Skeletal muscle satellite cell (primary cell): ENCODE data around the gene PGLYRP2.
"Not testable (repeated sequence)": the region's sequence is repeated elsewhere in the genome, so short reads cannot be mapped to it uniquely, and the experiment has no call there.

Source experiments
- H3K27me3 ChIP-seq: 2 replicates; pipeline ENCODE4 v1.7.0; 2013; ENCODE audit warnings: low read length; ENCODE audit not compliant: control insufficient read depth, insufficient read depth
- H3K36me3 ChIP-seq: 2 replicates; pipeline ENCODE4 v1.7.0; 2013; ENCODE audit warnings: mild to moderate bottlenecking, control low read depth, low read length; ENCODE audit not compliant: insufficient read depth
- H3K4me1 ChIP-seq: 2 replicates; pipeline ENCODE4 v1.7.0; 2013; ENCODE audit warnings: low read length; ENCODE audit not compliant: control insufficient read depth, insufficient read depth
- H3K4me2 ChIP-seq: 2 replicates; pipeline ENCODE4 v1.7.0; 2013; ENCODE audit warnings: mild to moderate bottlenecking, low read length
- H3K4me3 ChIP-seq: 2 replicates; pipeline ENCODE4 v1.7.0; 2013; ENCODE audit warnings: low read length
- H3K9ac ChIP-seq: 2 replicates; pipeline ENCODE4 v1.7.0; 2013; ENCODE audit warnings: mild to moderate bottlenecking, low read depth, low read length, moderate library complexity
- H3K9me3 ChIP-seq: replicated peaks from 2 replicates; pipeline ENCODE4 v1.7.0; 2013; ENCODE audit warnings: mild to moderate bottlenecking, control low read depth, low read length

The PGLYRP2 gene

GRCh38 chr19:15507068-15508034 is 28.1 kb upstream of the PGLYRP2 start:
- Histone ChIP-seq H3K36me3 (no peaks in the 10 kb centered on the region), H3K4me2 (no peak overlapping the region), H3K27me3 (peaks cover 21% of the 10 kb centered on the region), H3K4me3 (no peak overlapping the region), H3K9me3 (no peaks in the 10 kb centered on the region), H3K4me1 (no peaks in the 10 kb centered on the region), H3K9ac (no peak overlapping the region)

GRCh38 chr19:15506074-15506571 is 26.8 kb upstream of the PGLYRP2 start:
- peaks cover 23% of the 10 kb centered on the region for H3K27me3 ChIP-seq
- no peaks in the 10 kb centered on the region for H3K9me3 ChIP-seq
- no peak overlapping the region for H3K9ac ChIP-seq
- H3K4me1 ChIP-seq, result no peaks in the 10 kb centered on the region
- no peak overlapping the region for H3K4me2 ChIP-seq
- no peaks in the 10 kb centered on the region for H3K36me3 ChIP-seq
- H3K4me3 ChIP-seq, result no peak overlapping the region

- no peak overlapping the region for H3K4me3 ChIP-seq
- H3K4me2 ChIP-seq, result no peak overlapping the region
- H3K36me3 ChIP-seq, result no peaks in the 10 kb centered on the region
- H3K4me1 ChIP-seq, result no peaks in the 10 kb centered on the region
- H3K27me3 ChIP-seq, result peaks cover 3% of the 10 kb centered on the region
- H3K9ac ChIP-seq, result no peak overlapping the region
- H3K9me3 ChIP-seq, result no peaks in the 10 kb centered on the region
These were observed 23.0 kb upstream of the PGLYRP2 start for GRCh38 chr19:15502264-15502663.

GRCh38 chr19:15501596-15501995 is 22.3 kb upstream of the PGLYRP2 start:
- H3K4me2 ChIP-seq, result no peak overlapping the region
- no peak overlapping the region for H3K4me3 ChIP-seq
- H3K4me1 ChIP-seq, result no peaks in the 10 kb centered on the region
- no peaks in the 10 kb centered on the region for H3K9me3 ChIP-seq
- no peaks in the 10 kb centered on the region for H3K36me3 ChIP-seq
- no peak overlapping the region for H3K9ac ChIP-seq
- peaks cover 3% of the 10 kb centered on the region for H3K27me3 ChIP-seq

- Histone ChIP-seq H3K9me3 (no peaks in the 10 kb centered on the region), H3K27me3 (peaks cover 3% of the 10 kb centered on the region), H3K36me3 (no peaks in the 10 kb centered on the region), H3K9ac (no peak overlapping the region), H3K4me1 (no peaks in the 10 kb centered on the region), H3K4me3 (no peak overlapping the region), H3K4me2 (no peak overlapping the region)
These were observed 19.6 kb upstream of the PGLYRP2 start for GRCh38 chr19:15498910-15499309.

- H3K36me3 ChIP-seq, result no peaks in the 10 kb centered on the region
- peaks cover 3% of the 10 kb centered on the region for H3K27me3 ChIP-seq
- no peak overlapping the region for H3K4me2 ChIP-seq
- no peak overlapping the region for H3K9ac ChIP-seq
- no peaks in the 10 kb centered on the region for H3K9me3 ChIP-seq
- H3K4me3 ChIP-seq, result no peak overlapping the region
- H3K4me1 ChIP-seq, result no peaks in the 10 kb centered on the region
These were observed 19.0 kb upstream of the PGLYRP2 start for GRCh38 chr19:15498156-15498858.

GRCh38 chr19:15495151-15495550 is 15.8 kb upstream of the PGLYRP2 start:
- H3K4me1 ChIP-seq, result no peaks in the 10 kb centered on the region

GRCh38 chr19:15488489-15489226 is 9.4 kb upstream of the PGLYRP2 start:
- no peak overlapping the region for H3K9ac ChIP-seq
- H3K36me3 ChIP-seq, result no peaks in the 10 kb centered on the region
- no peak overlapping the region for H3K4me3 ChIP-seq
- H3K4me2 ChIP-seq, result no peak overlapping the region
- no peaks in the 10 kb centered on the region for H3K9me3 ChIP-seq
- H3K4me1 ChIP-seq, result no peaks in the 10 kb centered on the region
- no peaks in the 10 kb centered on the region for H3K27me3 ChIP-seq

More at GRCh38 chr19:15495151-15495550, 15.8 kb upstream of the PGLYRP2 start:
- Histone ChIP-seq H3K27me3 (no peaks in the 10 kb centered on the region), H3K9ac (no peak overlapping the region), H3K36me3 (no peaks in the 10 kb centered on the region), H3K4me2 (no peak overlapping the region), H3K4me3 (no peak overlapping the region), H3K9me3 (no peaks in the 10 kb centered on the region)

GRCh38 chr19:15487038-15487437 is 7.7 kb upstream of the PGLYRP2 start:
- no peak overlapping the region for H3K4me2 ChIP-seq
- H3K9me3 ChIP-seq, result no peaks in the 10 kb centered on the region
- H3K4me3 ChIP-seq, result no peak overlapping the region
- no peaks in the 10 kb centered on the region for H3K27me3 ChIP-seq
- H3K9ac ChIP-seq, result no peak overlapping the region
- no peaks in the 10 kb centered on the region for H3K36me3 ChIP-seq
- H3K4me1 ChIP-seq, result no peaks in the 10 kb centered on the region

GRCh38 chr19:15485768-15486167 is 6.5 kb upstream of the PGLYRP2 start:
- not testable (repeated sequence) for H3K4me2 ChIP-seq, H3K9ac ChIP-seq, H3K9me3 ChIP-seq, H3K4me3 ChIP-seq, H3K27me3 ChIP-seq, H3K36me3 ChIP-seq, H3K4me1 ChIP-seq

GRCh38 chr19:15480996-15481395 is 1.7 kb upstream of the PGLYRP2 start:
- H3K9me3 ChIP-seq, H3K36me3 ChIP-seq, H3K4me2 ChIP-seq, H3K4me3 ChIP-seq, H3K27me3 ChIP-seq, H3K4me1 ChIP-seq, H3K9ac ChIP-seq: not testable (repeated sequence)
